Osteoblast (primary cell): Measurements from ENCODE around the gene AGTRAP. TPM values are rescaled to one million over a fixed set of nuclear protein-coding genes. Genes with fewer than 3 reads are reported as not detected.

Experiments used
- DNase-seq: peaks from one replicate; pipeline ENCODE4 v3.0.0; 2011; ENCODE audit warnings: low spot score, mixed read lengths; ENCODE audit not compliant: insufficient read length; ENCODE audit errors: missing footprints
- H2AFZ ChIP-seq: 2 replicates; pipeline ENCODE4 v1.6.0; 2011; ENCODE audit warnings: mild to moderate bottlenecking, low read length
- H3K27ac ChIP-seq: 2 replicates; pipeline ENCODE4 v1.5.1; 2011; ENCODE audit warnings: mild to moderate bottlenecking, low read depth, low read length, moderate library complexity
- H3K27me3 ChIP-seq: 2 replicates; pipeline ENCODE4 v1.6.0; 2012; ENCODE audit warnings: mild to moderate bottlenecking, control low read depth, inconsistent platforms, low read length, moderate library complexity; ENCODE audit not compliant: insufficient read depth
- H3K36me3 ChIP-seq: 2 replicates; pipeline ENCODE4 v1.5.1; 2011; ENCODE audit warnings: mild to moderate bottlenecking, low read length, control low read depth, moderate library complexity; ENCODE audit not compliant: insufficient read depth
- H3K4me1 ChIP-seq: 2 replicates; pipeline ENCODE4 v1.5.1; 2011; ENCODE audit warnings: mild to moderate bottlenecking, low read length, control low read depth, moderate library complexity; ENCODE audit not compliant: insufficient read depth
- H3K4me2 ChIP-seq: 2 replicates; pipeline ENCODE4 v1.6.0; 2011; ENCODE audit warnings: mild to moderate bottlenecking, low read length; ENCODE audit not compliant: insufficient read depth
- H3K4me3 ChIP-seq: fragments of 200-600 bp; sonication (generic); 3 replicates; pipeline ENCODE4 v1.5.1; 2012; ENCODE audit warnings: mild to moderate bottlenecking, low read length, inconsistent platforms; ENCODE audit not compliant: insufficient read depth
- H3K79me2 ChIP-seq: 2 replicates; pipeline ENCODE4 v1.6.0; 2012; ENCODE audit warnings: mild to moderate bottlenecking, low read length, control low read depth, inconsistent platforms; ENCODE audit not compliant: insufficient read depth
- H3K9me3 ChIP-seq: 2 replicates; pipeline ENCODE4 v1.5.1; 2011; ENCODE audit warnings: low read depth, low read length, control low read depth
- H4K20me1 ChIP-seq: 2 replicates; pipeline ENCODE4 v1.6.0; 2012; ENCODE audit warnings: mild to moderate bottlenecking, low read length, control low read depth; ENCODE audit not compliant: insufficient read depth
- CTCF ChIP-seq: IDR thresholded peaks from 2 replicates; pipeline ENCODE4 v1.5.1; 2011; ENCODE audit warnings: mild to moderate bottlenecking, low read depth, low read length, moderate library complexity; ENCODE audit errors: extremely low read depth
- total RNA-seq: library from RNA; depleted of rRNA; stranded (reverse); fragments of >200 nt; gene quantifications from 2 replicates; pipeline ENCODE4 v1.2.3, GENCODE V29; 2012

AGTRAP gene
- total RNA-seq, 1 donor: 56.5 TPM

DNA sequence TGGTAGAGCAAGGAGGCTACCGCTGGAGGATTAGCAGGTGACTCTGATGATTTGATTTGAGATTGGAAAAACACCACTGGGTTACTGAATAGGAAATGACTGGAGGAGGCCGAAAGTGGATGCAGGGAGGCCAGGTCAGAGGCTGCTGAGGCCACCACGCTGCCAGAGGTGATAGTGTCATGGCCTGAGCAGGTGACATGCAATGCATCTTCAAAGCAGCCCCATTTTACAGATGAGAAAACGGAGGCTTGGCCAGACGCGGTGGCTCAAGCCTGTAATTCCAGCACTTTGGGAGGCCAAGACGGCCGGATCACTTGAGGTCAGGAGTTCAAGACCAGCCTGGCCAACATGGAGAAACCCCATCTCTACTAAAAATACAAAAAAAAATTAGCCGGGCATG is 38.8 kb downstream of the AGTRAP start:
- Histone ChIP-seq H3K79me2 (no peaks in the 10 kb centered on the region), H3K9me3 (no peaks in the 10 kb centered on the region), H3K27ac (no peak overlapping the region), H3K36me3 (no peaks in the 10 kb centered on the region), H3K4me2 (no peak overlapping the region), H2AFZ (no peak overlapping the region), H4K20me1 (no peaks in the 10 kb centered on the region), H3K27me3 (no peaks in the 10 kb centered on the region), H3K4me1 (no peaks in the 10 kb centered on the region), H3K4me3 (no peak overlapping the region)
- TF ChIP-seq CTCF: no peak
- no peak for DNase-seq

- Histone ChIP-seq H3K27ac (no peak overlapping the region), H3K27me3 (no peaks in the 10 kb centered on the region), H3K36me3 (no peaks in the 10 kb centered on the region), H3K4me2 (no peak overlapping the region), H4K20me1 (no peaks in the 10 kb centered on the region), H2AFZ (no peak overlapping the region), H3K4me3 (no peak overlapping the region), H3K9me3 (no peaks in the 10 kb centered on the region), H3K79me2 (no peaks in the 10 kb centered on the region), H3K4me1 (no peaks in the 10 kb centered on the region)
- TF ChIP-seq CTCF: no peak
- DNase-seq: peak; percentile 49
Measured at GRCh38 chr1:11777658-11778322, 41.9 kb downstream of the AGTRAP start.

DNA sequence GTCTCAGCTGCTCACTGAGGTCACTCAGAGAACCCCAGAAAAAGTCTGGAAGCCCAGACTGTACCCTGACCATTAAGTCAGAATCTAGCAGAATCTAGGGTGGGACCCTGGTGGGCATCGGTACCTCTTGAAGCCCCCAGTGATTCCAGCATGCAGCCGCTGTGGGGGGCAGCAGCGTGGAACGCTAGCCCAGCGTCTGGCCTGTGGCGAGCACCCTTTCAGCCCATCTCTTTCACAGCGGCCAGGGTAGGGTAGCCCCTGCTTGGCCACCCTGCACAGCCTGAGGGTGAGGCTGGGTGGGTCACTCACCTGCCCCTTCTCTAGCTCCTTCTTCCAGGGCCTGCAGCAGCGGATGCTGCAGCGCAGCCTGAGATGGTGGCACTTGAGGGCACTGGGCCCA is 42.4 kb downstream of the AGTRAP start:
- no peaks in the 10 kb centered on the region for H3K4me1 ChIP-seq
- H3K27me3 ChIP-seq: no peaks in the 10 kb centered on the region
- no peaks in the 10 kb centered on the region for H3K36me3 ChIP-seq
- H3K4me2 ChIP-seq: no peak overlapping the region
- H3K79me2 ChIP-seq: no peaks in the 10 kb centered on the region
- H3K9me3 ChIP-seq: no peaks in the 10 kb centered on the region
- H4K20me1 ChIP-seq: no peaks in the 10 kb centered on the region
- H3K27ac ChIP-seq: no peak overlapping the region
- no peak for TF ChIP-seq CTCF
- no peak overlapping the region for H2AFZ ChIP-seq
- H3K4me3 ChIP-seq: no peak overlapping the region
- DNase-seq: no peak

GRCh38 chr1:11778844-11779623 is 43.1 kb downstream of the AGTRAP start:
- Histone ChIP-seq H3K79me2 (no peaks in the 10 kb centered on the region), H3K4me2 (no peak overlapping the region), H3K27ac (no peak overlapping the region), H4K20me1 (no peaks in the 10 kb centered on the region), H3K27me3 (no peaks in the 10 kb centered on the region), H3K4me3 (no peak overlapping the region), H3K9me3 (no peaks in the 10 kb centered on the region), H3K4me1 (no peaks in the 10 kb centered on the region), H2AFZ (no peak overlapping the region), H3K36me3 (no peaks in the 10 kb centered on the region)
- DNase-seq: no peak
- no peak for TF ChIP-seq CTCF
